LNCAP (cell line): ENCODE data around the gene VRK3.

Experiments
- CTCF ChIP-seq: fragments of 450-650 bp; IDR thresholded peaks from 2 replicates; pipeline ENCODE4 v1.5.1; 2017; ENCODE audit warnings: mild to moderate bottlenecking

The VRK3 gene

GRCh38 chr19:49930483-49931011 lies 94.6 kb downstream of the VRK3 start:
- TF ChIP-seq CTCF = no peak

- no peak for TF ChIP-seq CTCF
Observed at GRCh38 chr19:49929611-49930482, 95.3 kb downstream of the VRK3 start.

GRCh38 chr19:49929121-49929610 lies 96.0 kb downstream of the VRK3 start, which contains the start of the genes ATF5 and NUP62:
TSS of gene ATF5 (plus strand) at chr19:49929205. CDS start at chr19:49930851, 1,646 bp downstream.
TSS of gene NUP62 (minus strand) at chr19:49929504. CDS start at chr19:49909807, 19,697 bp downstream.
- TF ChIP-seq CTCF = no peak

- TF ChIP-seq CTCF = no peak
Observed at GRCh38 chr19:49927526-49928264, 97.5 kb downstream of the VRK3 start.

GRCh38 chr19:49926515-49926914 lies 98.7 kb downstream of the VRK3 start:
- no peak for TF ChIP-seq CTCF
